D721Med (cell line): ENCODE results near the gene LTB4R2.

Source experiments
- DNase-seq: peaks from one replicate; pipeline ENCODE4 v3.0.0; 2011; ENCODE audit warnings: low spot score; ENCODE audit not compliant: insufficient read length
- FAIRE-seq: peaks from 2 replicates; lab custom pipeline; 2011; peaks lifted over from hg19 to GRCh38; lab: Jason Lieb, UNC
- CTCF ChIP-seq: IDR thresholded peaks from 2 replicates; pipeline ENCODE4 v1.5.1; 2012; ENCODE audit warnings: mild to moderate bottlenecking, control low read depth; ENCODE audit not compliant: insufficient read depth; ENCODE audit errors: missing control alignments

Gene LTB4R2

GRCh38 chr14:24315807-24316596, 6.1 kb downstream of the LTB4R2 start:
- DNase-seq, result no peak
- FAIRE-seq, result no peak

GRCh38 chr14:24316597-24316950, 6.6 kb downstream of the LTB4R2 start:
- no peak for TF ChIP-seq CTCF
- no peak for DNase-seq
- no peak for FAIRE-seq

More at GRCh38 chr14:24315807-24316596, 6.1 kb downstream of the LTB4R2 start:
- no peak for TF ChIP-seq CTCF

- DNase-seq (no peak), FAIRE-seq (no peak)
- no peak for TF ChIP-seq CTCF
These were observed 7.4 kb downstream of the LTB4R2 start for GRCh38 chr14:24317141-24317928.

GRCh38 chr14:24321212-24321975, 11.5 kb downstream of the LTB4R2 start:
- FAIRE-seq, result no peak
- no peak for TF ChIP-seq CTCF
- no peak for DNase-seq

- TF ChIP-seq CTCF, result no peak
- FAIRE-seq (no peak), DNase-seq (no peak)
These were observed 12.7 kb downstream of the LTB4R2 start for GRCh38 chr14:24322672-24323071.

GRCh38 chr14:24323341-24323740, 13.4 kb downstream of the LTB4R2 start:
- no peak for TF ChIP-seq CTCF
- FAIRE-seq, result no peak

More at GRCh38 chr14:24323341-24323740, 13.4 kb downstream of the LTB4R2 start:
- DNase-seq, result no peak
